Measurements from ENCODE around the gene FAM76B. TPM values are rescaled to one million over a fixed set of nuclear protein-coding genes. Genes with fewer than 3 reads are reported as not detected.

FAM76B gene
- total and polyA plus RNA-seq, 2 of the 13 experiments (the other 11 are each of a cell fraction or from before 2014, with no cell fraction given): 20.2 to 24.2 TPM

- TF ChIP-seq ZBTB4 (CRISPR knock-in tag; IDR thresholded peaks at IDR 0.05; ENCODE audit: borderline replicate concordance): no peak
- TF ChIP-seq SNRNP70 (IDR thresholded peaks at IDR 0.05; ENCODE audit: low read depth, low read length): no peak
- TF ChIP-seq ZBED4 (CRISPR knock-in tag; IDR thresholded peaks at IDR 0.05; ENCODE audit: borderline replicate concordance): no peak
- TF ChIP-seq CCAR2 (optimal IDR thresholded peaks at IDR 0.05; ENCODE audit: low read depth, low read length): no peak
- no peak for TF ChIP-seq SNAPC5 (CRISPR knock-in tag; IDR thresholded peaks at IDR 0.05; ENCODE audit: borderline replicate concordance)
- TF ChIP-seq SRSF4 (IDR thresholded peaks at IDR 0.05; ENCODE audit: low read depth, low read length, poor library complexity, severe bottlenecking): no peak
- no peak for TF ChIP-seq NFYB (CRISPR knock-in tag; IDR thresholded peaks at IDR 0.05)
- TF ChIP-seq ZNF678 (CRISPR knock-in tag; IDR thresholded peaks at IDR 0.05): peak; percentile 56; the same call in 1 of the 2 replicates
- TF ChIP-seq MXD3 (CRISPR knock-in tag; IDR thresholded peaks at IDR 0.05): 0 out of 2 replicates have a peak, but pooled peaks have one; percentile 31
- no peak for TF ChIP-seq ATF5 (CRISPR knock-in tag; IDR thresholded peaks at IDR 0.05; ENCODE audit: low read depth)
- no peak for TF ChIP-seq ZNF207 (IDR thresholded peaks at IDR 0.05; ENCODE audit: borderline replicate concordance)
- no peak for TF ChIP-seq HMG20A (CRISPR knock-in tag; IDR thresholded peaks at IDR 0.05; ENCODE audit: borderline replicate concordance)
- TF ChIP-seq SRY (CRISPR knock-in tag; IDR thresholded peaks at IDR 0.05): no peak
- no peak for TF ChIP-seq NFE2 (CRISPR knock-in tag; IDR thresholded peaks at IDR 0.05)
- 0 out of 2 replicates have a peak, but pooled peaks have one; percentile 64 for TF ChIP-seq ZNF512B (CRISPR knock-in tag; IDR thresholded peaks at IDR 0.05; ENCODE audit: borderline replicate concordance)
- TF ChIP-seq ARHGAP35 (CRISPR knock-in tag; IDR thresholded peaks at IDR 0.05; ENCODE audit: borderline replicate concordance): no peak
Measured at GRCh38 chr11:95788921-95789505, 569 bp downstream of the FAM76B start (continued).
